Breast epithelium (tissue), 4 donors: ENCODE results near the gene MAOB. TPM values are rescaled to one million over a fixed set of nuclear protein-coding genes. Genes with fewer than 3 reads are reported as not detected.
"Not testable (repeated sequence)": the region's sequence is repeated elsewhere in the genome, so short reads cannot be mapped to it uniquely, and the experiment has no call there.

ENCODE experiments used
- DNase-seq, 2 donors: peaks; one replicate each; pipeline ENCODE4 v3.0.0-alpha.2; 2019; ENCODE audit warnings: low spot score in 2 of 2
- H3K27ac ChIP-seq, 2 donors: fragments of 200-600 bp; sonication (generic) in 1 of 2; one replicate each; pipeline ENCODE4 v1.5.1; 2016 to 2019; ENCODE audit warnings: mild to moderate bottlenecking in 1 of 2
- H3K27me3 ChIP-seq, 2 donors: fragments of 200-600 bp; sonication (generic) in 1 of 2; one replicate each; pipeline versions ENCODE4 v1.5.1 to v1.6.0; 2017 to 2019; ENCODE audit warnings: control low read depth in 1 of 2, mild to moderate bottlenecking in 1 of 2
- H3K36me3 ChIP-seq: fragments of 200-600 bp; one replicate; pipeline ENCODE4 v1.5.1; 2019
- H3K4me1 ChIP-seq, 2 donors: fragments of 200-600 bp; sonication (generic); one replicate each; pipeline ENCODE4 v1.5.1; 2016 to 2019; ENCODE audit warnings: control low read depth in 1 of 2
- H3K4me3 ChIP-seq, 3 donors: fragments of 200-600 bp; sonication (generic); 1 replicate in 2 of 3; 2 replicates in 1 of 3; pipeline ENCODE4 v1.5.1; 2016 to 2019; ENCODE audit warnings: mild to moderate bottlenecking in 3 of 3, moderate library complexity in 2 of 3
- H3K9me3 ChIP-seq, 2 donors: fragments of 200-600 bp; sonication (generic) in 1 of 2; one replicate each; pipeline ENCODE4 v1.5.1; 2016 to 2019; ENCODE audit warnings: control low read depth in 1 of 2
- CTCF ChIP-seq, 3 donors: fragments of 450-650 bp; IDR thresholded peaks; one replicate each; pipeline ENCODE4 v1.5.1; 2016 to 2017; ENCODE audit warnings: antibody characterized with exemption in 3 of 3, mild to moderate bottlenecking in 3 of 3, moderate library complexity in 3 of 3
- POLR2A ChIP-seq: fragments of 450-650 bp; IDR thresholded peaks from one replicate; pipeline ENCODE4 v1.6.1; 2016; ENCODE audit warnings: antibody characterized with exemption, mild to moderate bottlenecking, moderate library complexity
- POLR2AphosphoS5 ChIP-seq, 3 donors: sonication (generic); formaldehyde crosslinking; IDR thresholded peaks; one replicate each; pipeline ENCODE4 v1.6.1; 2017; ENCODE audit warnings: antibody characterized with exemption in 3 of 3
- intact Hi-C: fragments of 100-400 bp; cut with DNase I; formaldehyde crosslinking; loops from one replicate; pipeline ENCODE4 v1.15.1; 2023; ENCODE audit warnings: low total_unique reads
- total RNA-seq, 3 donors: library from RNA; depleted of rRNA; stranded (reverse); fragments of >200 nt; gene quantifications; one replicate each; pipeline ENCODE4 v1.1.0, GENCODE V29; 2016

MAOB gene
- total RNA-seq, 3 donors from 2014 or later, result 42.0 to 46.0 (median 43.7) TPM

GRCh38 chrX:43728002-43728401 is 154.2 kb downstream of the MAOB start:
- H3K27me3 ChIP-seq, result peaks cover 0 to 38% of the 10 kb centered on the region in 2 donors
- H3K4me3 ChIP-seq, result no peak overlapping the region
- TF ChIP-seq POLR2A, result no peak
- TF ChIP-seq POLR2AphosphoS5 (IDR thresholded peaks at IDR 0.05), result no peak
- TF ChIP-seq CTCF (IDR thresholded peaks at IDR 0.05), result no peak
- H3K27ac ChIP-seq, result no peak overlapping the region
- no peaks in the 10 kb centered on the region for H3K36me3 ChIP-seq
- peaks cover 0 to 3% of the 10 kb centered on the region in 2 donors for H3K9me3 ChIP-seq
- intact Hi-C loops, result no loop called here
- no peaks in the 10 kb centered on the region for H3K4me1 ChIP-seq
- no peak for DNase-seq

GRCh38 chrX:43727254-43727653 is 155.0 kb downstream of the MAOB start:
- DNase-seq, intact Hi-C loops, H3K4me1 ChIP-seq, H3K27ac ChIP-seq, H3K4me3 ChIP-seq, H3K36me3 ChIP-seq: not testable (repeated sequence)
- H3K9me3 ChIP-seq, result peaks cover 0 to 10% of the 10 kb centered on the region in 2 donors
- H3K27me3 ChIP-seq, result peaks cover 0 to 30% of the 10 kb centered on the region in 2 donors

- H3K27ac ChIP-seq, H3K4me1 ChIP-seq, intact Hi-C loops, DNase-seq, H3K4me3 ChIP-seq, H3K36me3 ChIP-seq: not testable (repeated sequence)
- Histone ChIP-seq H3K27me3 (peaks cover 0 to 18% of the 10 kb centered on the region in 2 donors), H3K9me3 (peaks cover 0 to 30% of the 10 kb centered on the region in 2 donors)
These were observed 157.0 kb downstream of the MAOB start for GRCh38 chrX:43725227-43725626.

- H3K4me3 ChIP-seq, result no peak overlapping the region
- intact Hi-C loops, result no loop called here
- peaks cover 11 to 48% of the 10 kb centered on the region in 2 donors for H3K9me3 ChIP-seq
- H3K27me3 ChIP-seq, result no peaks in the 10 kb centered on the region
- TF ChIP-seq POLR2A (no peak), CTCF (IDR thresholded peaks at IDR 0.05) (no peak), POLR2AphosphoS5 (IDR thresholded peaks at IDR 0.05) (no peak)
- no peaks in the 10 kb centered on the region for H3K36me3 ChIP-seq
- H3K4me1 ChIP-seq, result no peaks in the 10 kb centered on the region
- no peak overlapping the region for H3K27ac ChIP-seq
- DNase-seq, result no peak
These were observed 161.3 kb downstream of the MAOB start for GRCh38 chrX:43720961-43721360.

GRCh38 chrX:43720082-43720481 is 162.2 kb downstream of the MAOB start:
- no peak overlapping the region for H3K27ac ChIP-seq
- peaks cover 11 to 48% of the 10 kb centered on the region in 2 donors for H3K9me3 ChIP-seq
- no peak for TF ChIP-seq POLR2AphosphoS5 (IDR thresholded peaks at IDR 0.05)
- no peak for TF ChIP-seq CTCF (IDR thresholded peaks at IDR 0.05)
- TF ChIP-seq POLR2A, result no peak
- H3K4me3 ChIP-seq, result no peak overlapping the region
- no peaks in the 10 kb centered on the region for H3K27me3 ChIP-seq
- intact Hi-C loops, result no loop called here
- no peaks in the 10 kb centered on the region for H3K36me3 ChIP-seq
- H3K4me1 ChIP-seq, result no peaks in the 10 kb centered on the region
- no peak for DNase-seq

- H3K4me1 ChIP-seq, result no peaks in the 10 kb centered on the region
- no peak for TF ChIP-seq POLR2A
- TF ChIP-seq POLR2AphosphoS5 (IDR thresholded peaks at IDR 0.05), result no peak
- TF ChIP-seq CTCF (IDR thresholded peaks at IDR 0.05), result no peak
- peaks cover 11 to 48% of the 10 kb centered on the region in 2 donors for H3K9me3 ChIP-seq
- intact Hi-C loops, result no loop called here
- no peak overlapping the region for H3K4me3 ChIP-seq
- H3K36me3 ChIP-seq, result no peaks in the 10 kb centered on the region
- H3K27me3 ChIP-seq, result peaks cover 0 to 5% of the 10 kb centered on the region in 2 donors
- no peak overlapping the region for H3K27ac ChIP-seq
- DNase-seq, result no peak
These were observed 163.3 kb downstream of the MAOB start for GRCh38 chrX:43718956-43719355.
